ENCODE results near the gene COL9A3. TPM values are rescaled to one million over a fixed set of nuclear protein-coding genes. Genes with fewer than 3 reads are reported as not detected.

COL9A3 gene
- total RNA-seq, 5 donors from 2014 or later (not counting 1 experiment from before 2014, with no cell fraction given), result 0.51 to 2.1 (median 0.75) TPM; not detected in 1

DNA sequence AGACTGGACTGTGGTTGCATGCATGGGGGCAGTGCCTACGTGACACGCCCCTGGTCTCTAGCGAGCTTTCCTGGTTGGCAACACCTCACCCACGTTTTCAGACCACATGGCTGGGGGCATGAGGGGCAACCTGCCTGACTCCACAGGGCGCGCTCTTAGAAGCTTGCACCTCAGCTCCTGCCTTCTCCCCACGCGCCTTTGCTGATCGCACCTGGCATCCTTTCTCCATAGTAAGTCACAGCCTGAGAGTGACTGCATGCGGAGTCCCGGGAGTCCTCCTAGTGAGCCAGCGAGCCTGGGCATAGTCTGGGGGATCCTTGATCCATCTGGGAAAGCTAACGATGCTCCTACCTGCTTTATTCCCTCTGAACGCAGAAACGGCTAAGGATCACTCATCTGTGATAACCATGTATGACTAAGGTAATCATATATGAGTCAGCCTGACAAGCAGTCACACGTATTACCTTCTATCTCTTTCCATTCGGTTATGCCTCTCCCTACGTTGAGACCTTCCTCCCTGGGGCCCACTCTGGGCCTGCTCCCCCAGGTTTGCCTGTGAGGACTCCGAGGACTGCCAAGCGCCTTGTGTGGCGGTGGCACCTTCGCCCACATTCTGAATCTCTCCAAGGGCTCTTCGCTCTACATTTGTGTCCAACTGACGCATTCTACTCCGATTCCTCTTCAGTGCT, 40.2 kb downstream of the COL9A3 start:
- CTCF ChIA-PET, result no interaction called here
- WGBS (ENCODE audit: insufficient coverage), result 88% methylated on average over 18 of the region's 25 CpGs

DNA sequence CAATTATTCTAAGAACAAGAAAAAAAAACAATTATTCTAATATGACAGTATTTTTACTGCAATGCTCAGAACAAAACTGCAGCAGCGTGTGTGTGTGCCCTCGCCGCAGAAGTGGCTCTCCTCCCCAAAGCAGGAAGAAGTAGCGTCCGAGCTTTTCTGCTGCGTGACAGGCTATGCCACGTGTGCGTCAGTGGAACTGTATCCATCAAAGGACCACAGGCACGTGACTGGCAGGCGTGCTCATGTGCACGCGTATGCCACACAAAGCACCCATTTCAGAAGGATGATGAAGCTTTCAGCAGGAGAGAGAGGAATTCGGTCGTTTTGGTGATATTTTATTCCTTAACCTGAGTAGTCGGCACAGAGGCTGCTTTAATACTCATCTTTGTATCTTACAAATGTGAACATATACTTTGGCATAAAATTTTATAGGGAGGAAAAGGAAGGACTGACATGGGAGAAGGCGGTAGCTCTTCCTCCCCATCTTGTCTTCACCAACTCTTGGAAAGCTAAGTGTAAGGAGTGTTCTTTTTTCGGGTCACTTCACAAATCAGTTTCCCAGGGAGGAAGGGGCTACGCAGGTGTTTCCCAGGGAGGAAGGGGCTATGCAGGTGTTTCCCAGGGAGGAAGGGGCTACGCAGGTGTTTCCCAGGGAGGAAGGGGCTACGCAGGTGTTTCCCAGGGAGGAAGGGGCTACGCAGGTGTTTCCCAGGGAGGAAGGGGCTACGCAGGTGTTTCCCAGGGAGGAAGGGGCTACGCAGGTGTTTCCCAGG, 41.4 kb downstream of the COL9A3 start:
- Histone ChIP-seq H3K9me3 (no peaks in the 10 kb centered on the region), H3K36me3 (ENCODE audit: control insufficient read depth in 2 of 2, extremely low read depth in 1 of 2, insufficient read depth in 1 of 2, low read length in 1 of 2) (peaks cover 6 to 10% of the 10 kb centered on the region in 2 donors), H3K27me3 (replicated peaks in 1 of 2; ENCODE audit: control insufficient read depth in 2 of 2, extremely low read depth in 1 of 2, insufficient read depth in 2 of 2, low read length in 1 of 2) (peaks cover 0 to 4% of the 10 kb centered on the region in 2 experiments), H3K27ac (ENCODE audit: low read length) (no peak overlapping the region), H3K4me1 (ENCODE audit: control insufficient read depth in 1 of 2, extremely low read depth in 1 of 2, insufficient read depth in 2 of 2, low read length in 2 of 2) (peaks cover 7 to 16% of the 10 kb centered on the region in 2 experiments), H3K4me3 (ENCODE audit: control insufficient read depth in 1 of 2, extremely low read depth in 1 of 2, low read length in 1 of 2) (no peak overlapping the region)
- 95% methylated on average over 10 of the region's 23 CpGs for WGBS (ENCODE audit: insufficient coverage)
- Mint-ChIP-seq H3K9me3 (no peaks in the 10 kb centered on the region), H3K27me3 (no peaks in the 10 kb centered on the region), H3K4me3 (peak overlapping the region in 1 of 3 donors; percentile 3), H3K4me1 (peaks cover 24 to 28% (median 25%) of the 10 kb centered on the region in 3 donors), H3K27ac (no peak overlapping the region), H3K36me3 (peaks cover 23% of the 10 kb centered on the region)
- peak in 1 of 35 experiments; percentile 38 for DNase-seq
- ChIA-PET POLR2A (no interaction called here), CTCF (interaction anchor here in 1 of 2 donors (0.6 kb wide), 1 partner anchor 556 kb away, joined by 3 read pairs; no protein-coding TSS in a partner anchor)
- ATAC-seq (replicated peaks in 1 of 4), result no peak

More for the DNA sequence above, 40.2 kb downstream of the COL9A3 start:
- Mint-ChIP-seq H3K4me1 (peaks cover 21 to 23% (median 22%) of the 10 kb centered on the region in 3 donors), H3K27ac (no peak overlapping the region), H3K4me3 (no peak overlapping the region), H3K9me3 (no peaks in the 10 kb centered on the region), H3K36me3 (peaks cover 32% of the 10 kb centered on the region), H3K27me3 (no peaks in the 10 kb centered on the region)
- H3K27ac ChIP-seq (ENCODE audit: low read length), result no peak overlapping the region
- POLR2A ChIA-PET, result no interaction called here
- DNase-seq, result no peak
- no peak for ATAC-seq (replicated peaks in 1 of 4)
- peaks cover 0 to 4% of the 10 kb centered on the region in 2 experiments for H3K27me3 ChIP-seq (replicated peaks in 1 of 2; ENCODE audit: control insufficient read depth in 2 of 2, extremely low read depth in 1 of 2, insufficient read depth in 2 of 2, low read length in 1 of 2)
- H3K4me3 ChIP-seq (ENCODE audit: control insufficient read depth in 1 of 2, extremely low read depth in 1 of 2, low read length in 1 of 2), result no peak overlapping the region
- H3K4me1 ChIP-seq (ENCODE audit: control insufficient read depth in 1 of 2, extremely low read depth in 1 of 2, insufficient read depth in 2 of 2, low read length in 2 of 2), result peaks cover 7 to 15% of the 10 kb centered on the region in 2 experiments
- peaks cover 10 to 11% of the 10 kb centered on the region in 2 donors for H3K36me3 ChIP-seq (ENCODE audit: control insufficient read depth in 2 of 2, extremely low read depth in 1 of 2, insufficient read depth in 1 of 2, low read length in 1 of 2)
- no peaks in the 10 kb centered on the region for H3K9me3 ChIP-seq

DNA sequence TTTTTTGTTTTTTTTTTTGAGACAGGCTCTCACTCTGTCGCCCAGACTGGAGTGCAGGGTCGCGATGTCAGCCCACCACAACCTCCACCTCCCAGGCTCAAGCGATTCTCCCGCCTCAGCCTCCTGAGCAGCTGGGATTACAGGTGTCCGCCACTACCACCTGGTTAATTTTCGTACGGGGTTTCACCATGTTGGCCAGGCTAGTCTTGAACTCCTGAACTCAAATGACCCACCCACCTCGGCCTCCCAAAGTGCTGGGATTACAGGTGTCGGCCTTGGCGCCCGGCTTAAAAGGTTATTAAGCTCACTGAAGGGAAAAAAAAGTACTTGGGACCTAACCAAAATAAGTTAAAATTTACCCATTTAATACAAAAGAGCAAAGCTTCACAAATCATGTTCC, 42.9 kb downstream of the COL9A3 start:
- ATAC-seq (replicated peaks in 1 of 4) (no peak), DNase-seq (no peak)
- no peaks in the 10 kb centered on the region for H3K27me3 Mint-ChIP-seq
- H3K27ac Mint-ChIP-seq, result no peak overlapping the region
- H3K9me3 Mint-ChIP-seq, result no peaks in the 10 kb centered on the region
- Histone ChIP-seq H3K27me3 (replicated peaks in 1 of 2; ENCODE audit: control insufficient read depth in 2 of 2, extremely low read depth in 1 of 2, insufficient read depth in 2 of 2, low read length in 1 of 2) (peaks cover 0 to 4% of the 10 kb centered on the region in 2 experiments), H3K4me1 (ENCODE audit: control insufficient read depth in 1 of 2, extremely low read depth in 1 of 2, insufficient read depth in 2 of 2, low read length in 2 of 2) (peaks cover 7 to 16% of the 10 kb centered on the region in 2 experiments), H3K27ac (ENCODE audit: low read length) (no peak overlapping the region), H3K4me3 (ENCODE audit: control insufficient read depth in 1 of 2, extremely low read depth in 1 of 2, low read length in 1 of 2) (no peak overlapping the region), H3K36me3 (ENCODE audit: control insufficient read depth in 2 of 2, extremely low read depth in 1 of 2, insufficient read depth in 1 of 2, low read length in 1 of 2) (peaks cover 6 to 7% of the 10 kb centered on the region in 2 donors), H3K9me3 (no peaks in the 10 kb centered on the region)
- POLR2A ChIA-PET, result no interaction called here
- CTCF ChIA-PET, result interaction anchor here in 1 of 2 donors (0.7 to 0.9 kb wide), 2 partner anchors 13 to 173 kb away, joined by 3 read pairs; no protein-coding TSS in a partner anchor
- peaks cover 14% of the 10 kb centered on the region for H3K36me3 Mint-ChIP-seq
- peak overlapping the region; percentile 65 to 71 (median 66) for H3K4me3 Mint-ChIP-seq
- peaks cover 24 to 28% (median 25%) of the 10 kb centered on the region in 3 donors for H3K4me1 Mint-ChIP-seq
- WGBS (ENCODE audit: insufficient coverage), result 98% methylated on average over 5 of the region's 12 CpGs

DNA sequence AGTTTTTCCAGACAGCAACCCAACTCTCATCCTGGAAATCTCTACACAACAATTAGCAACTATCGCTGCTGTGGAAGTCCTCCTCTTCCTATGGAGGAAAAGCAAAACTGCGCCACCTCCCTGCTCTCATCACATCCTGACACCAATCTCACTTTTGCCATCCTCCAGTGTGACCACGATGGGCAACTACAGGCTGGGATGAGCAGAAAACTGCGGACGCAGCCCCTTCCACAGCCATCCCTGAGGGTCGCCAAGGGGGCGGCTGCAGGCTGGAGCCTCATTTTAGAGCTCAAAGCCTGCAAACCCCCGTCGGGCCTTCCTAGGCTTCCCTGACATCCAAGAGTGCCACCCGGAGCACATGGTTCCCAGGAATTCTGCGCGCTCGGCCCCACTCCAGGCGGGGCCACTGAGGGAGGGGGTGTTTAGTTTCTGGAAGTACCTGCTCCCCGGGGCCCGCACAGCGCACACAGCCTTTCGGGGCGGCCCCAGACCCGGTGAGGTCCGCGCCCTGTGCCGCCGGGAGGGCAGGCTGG, 43.6 kb downstream of the COL9A3 start:
- peaks cover 0 to 4% of the 10 kb centered on the region in 2 experiments for H3K27me3 ChIP-seq (replicated peaks in 1 of 2; ENCODE audit: control insufficient read depth in 2 of 2, extremely low read depth in 1 of 2, insufficient read depth in 2 of 2, low read length in 1 of 2)
- peak overlapping the region; percentile 65 to 71 (median 66) for H3K4me3 Mint-ChIP-seq
- H3K4me1 Mint-ChIP-seq, result peaks cover 24 to 28% (median 25%) of the 10 kb centered on the region in 3 donors
- H3K36me3 Mint-ChIP-seq, result peaks cover 13% of the 10 kb centered on the region
- 38% methylated on average over 23 of the region's 24 CpGs for WGBS (ENCODE audit: insufficient coverage)
- peak overlapping the region; percentile 29 to 33 for H3K4me3 ChIP-seq (ENCODE audit: control insufficient read depth in 1 of 2, extremely low read depth in 1 of 2, low read length in 1 of 2)
- no peaks in the 10 kb centered on the region for H3K9me3 Mint-ChIP-seq
- DNase-seq, result no peak
- H3K27me3 Mint-ChIP-seq, result no peaks in the 10 kb centered on the region
- peaks cover 7 to 16% of the 10 kb centered on the region in 2 experiments for H3K4me1 ChIP-seq (ENCODE audit: control insufficient read depth in 1 of 2, extremely low read depth in 1 of 2, insufficient read depth in 2 of 2, low read length in 2 of 2)
- POLR2A ChIA-PET, result no interaction called here
- no peaks in the 10 kb centered on the region for H3K9me3 ChIP-seq
- no peak for ATAC-seq (replicated peaks in 1 of 4)
- no peak overlapping the region for H3K27ac ChIP-seq (ENCODE audit: low read length)
- H3K36me3 ChIP-seq (ENCODE audit: control insufficient read depth in 2 of 2, extremely low read depth in 1 of 2, insufficient read depth in 1 of 2, low read length in 1 of 2), result peaks cover 4 to 6% of the 10 kb centered on the region in 2 donors
- CTCF ChIA-PET, result interaction anchor here in 1 of 2 donors (0.9 kb wide), 1 partner anchor 174 kb away, joined by 3 read pairs; no protein-coding TSS in a partner anchor
- H3K27ac Mint-ChIP-seq, result peak overlapping the region in 1 of 2 donors; percentile 16

- DNase-seq (peak in 34 of 35 experiments; percentile 17 to 72 (median 41)), ATAC-seq (replicated peaks in 1 of 4) (peak; percentile 45 to 55 (median 49))
- H3K4me1 ChIP-seq (ENCODE audit: control insufficient read depth in 1 of 2, extremely low read depth in 1 of 2, insufficient read depth in 2 of 2, low read length in 2 of 2), result peaks cover 7 to 16% of the 10 kb centered on the region in 2 experiments
- ChIA-PET CTCF (interaction anchor here in 1 of 2 donors (0.5 to 1.5 kb wide), 5 partner anchors 31 to 74 kb away, joined by 3 to 4 read pairs (median 3); no protein-coding TSS in a partner anchor), POLR2A (interaction anchor here in 1 of 2 donors (0.5 to 0.6 kb wide), 2 partner anchors 10 to 73 kb away, joined by 3 to 4 read pairs; no protein-coding TSS in a partner anchor)
- Mint-ChIP-seq H3K9me3 (no peaks in the 10 kb centered on the region), H3K4me1 (peaks cover 24 to 28% (median 25%) of the 10 kb centered on the region in 3 donors), H3K27ac (no peak overlapping the region), H3K27me3 (no peaks in the 10 kb centered on the region), H3K4me3 (peak overlapping the region; percentile 46 to 66 (median 49)), H3K36me3 (peaks cover 13% of the 10 kb centered on the region)
- H3K4me3 ChIP-seq (ENCODE audit: control insufficient read depth in 1 of 2, extremely low read depth in 1 of 2, low read length in 1 of 2), result peak overlapping the region; percentile 33 to 38
- under 1% methylated on average over 129 of the region's 129 CpGs for WGBS (ENCODE audit: insufficient coverage)
- peaks cover 4 to 6% of the 10 kb centered on the region in 2 donors for H3K36me3 ChIP-seq (ENCODE audit: control insufficient read depth in 2 of 2, extremely low read depth in 1 of 2, insufficient read depth in 1 of 2, low read length in 1 of 2)
- H3K27ac ChIP-seq (ENCODE audit: low read length), result no peak overlapping the region
- H3K9me3 ChIP-seq, result no peaks in the 10 kb centered on the region
- H3K27me3 ChIP-seq (replicated peaks in 1 of 2; ENCODE audit: control insufficient read depth in 2 of 2, extremely low read depth in 1 of 2, insufficient read depth in 2 of 2, low read length in 1 of 2), result peaks cover 0 to 4% of the 10 kb centered on the region in 2 experiments
Measured at GRCh38 chr20:62860924-62861691, 44.3 kb downstream of the COL9A3 start.
